Ammon's horn (tissue), 1 donor: ENCODE data around the gene DPEP3.
"Not testable (repeated sequence)": the region's sequence is repeated elsewhere in the genome, so short reads cannot be mapped to it uniquely, and the experiment has no call there.

ENCODE experiments used
- DNase-seq: peaks from one replicate; pipeline ENCODE4 v3.0.0-alpha.2; 2016; ENCODE audit warnings: low spot score

Gene DPEP3, protein sequence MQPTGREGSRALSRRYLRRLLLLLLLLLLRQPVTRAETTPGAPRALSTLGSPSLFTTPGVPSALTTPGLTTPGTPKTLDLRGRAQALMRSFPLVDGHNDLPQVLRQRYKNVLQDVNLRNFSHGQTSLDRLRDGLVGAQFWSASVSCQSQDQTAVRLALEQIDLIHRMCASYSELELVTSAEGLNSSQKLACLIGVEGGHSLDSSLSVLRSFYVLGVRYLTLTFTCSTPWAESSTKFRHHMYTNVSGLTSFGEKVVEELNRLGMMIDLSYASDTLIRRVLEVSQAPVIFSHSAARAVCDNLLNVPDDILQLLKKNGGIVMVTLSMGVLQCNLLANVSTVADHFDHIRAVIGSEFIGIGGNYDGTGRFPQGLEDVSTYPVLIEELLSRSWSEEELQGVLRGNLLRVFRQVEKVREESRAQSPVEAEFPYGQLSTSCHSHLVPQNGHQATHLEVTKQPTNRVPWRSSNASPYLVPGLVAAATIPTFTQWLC

DNA sequence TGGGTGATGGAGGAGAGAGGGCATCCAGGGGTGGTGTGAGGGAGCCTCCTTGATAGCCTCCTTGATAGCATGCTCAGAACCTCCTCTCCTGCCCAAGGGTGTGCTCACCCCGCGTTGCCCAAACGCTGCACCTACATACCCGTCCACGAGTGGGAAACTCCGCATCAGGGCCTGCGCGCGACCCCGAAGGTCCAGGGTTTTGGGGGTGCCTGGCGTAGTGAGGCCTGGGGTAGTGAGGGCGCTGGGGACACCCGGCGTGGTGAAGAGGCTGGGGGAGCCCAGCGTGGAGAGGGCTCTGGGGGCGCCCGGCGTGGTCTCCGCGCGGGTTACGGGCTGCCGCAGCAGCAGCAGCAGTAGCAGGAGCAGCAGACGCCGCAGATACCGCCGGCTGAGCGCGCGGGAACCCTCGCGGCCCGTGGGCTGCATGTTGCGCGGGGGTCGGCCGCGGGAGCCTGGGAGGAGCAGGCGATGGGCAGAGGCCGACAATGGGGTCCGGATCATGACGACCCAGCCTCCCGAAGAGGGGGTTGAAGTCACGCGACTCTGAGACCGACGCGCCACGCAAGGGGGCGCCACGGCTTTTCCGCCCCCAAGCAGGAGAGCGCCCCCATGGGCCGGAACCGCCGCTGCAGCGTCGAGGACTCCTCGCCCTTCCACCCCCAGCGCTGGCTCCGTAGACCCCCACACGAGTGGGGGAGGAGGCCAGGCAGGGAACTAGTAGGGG lies at the start of gene DPEP3:
Gene DPEP3, minus strand, starts transcription at position 545 of the 724 bp plus-strand sequence. Its CDS starts 119 bp downstream, at position 426.
- no peak for DNase-seq

- no peak for DNase-seq
Measured at GRCh38 chr16:68028996-68029395, 48.7 kb upstream of the DPEP3 start.

DNA sequence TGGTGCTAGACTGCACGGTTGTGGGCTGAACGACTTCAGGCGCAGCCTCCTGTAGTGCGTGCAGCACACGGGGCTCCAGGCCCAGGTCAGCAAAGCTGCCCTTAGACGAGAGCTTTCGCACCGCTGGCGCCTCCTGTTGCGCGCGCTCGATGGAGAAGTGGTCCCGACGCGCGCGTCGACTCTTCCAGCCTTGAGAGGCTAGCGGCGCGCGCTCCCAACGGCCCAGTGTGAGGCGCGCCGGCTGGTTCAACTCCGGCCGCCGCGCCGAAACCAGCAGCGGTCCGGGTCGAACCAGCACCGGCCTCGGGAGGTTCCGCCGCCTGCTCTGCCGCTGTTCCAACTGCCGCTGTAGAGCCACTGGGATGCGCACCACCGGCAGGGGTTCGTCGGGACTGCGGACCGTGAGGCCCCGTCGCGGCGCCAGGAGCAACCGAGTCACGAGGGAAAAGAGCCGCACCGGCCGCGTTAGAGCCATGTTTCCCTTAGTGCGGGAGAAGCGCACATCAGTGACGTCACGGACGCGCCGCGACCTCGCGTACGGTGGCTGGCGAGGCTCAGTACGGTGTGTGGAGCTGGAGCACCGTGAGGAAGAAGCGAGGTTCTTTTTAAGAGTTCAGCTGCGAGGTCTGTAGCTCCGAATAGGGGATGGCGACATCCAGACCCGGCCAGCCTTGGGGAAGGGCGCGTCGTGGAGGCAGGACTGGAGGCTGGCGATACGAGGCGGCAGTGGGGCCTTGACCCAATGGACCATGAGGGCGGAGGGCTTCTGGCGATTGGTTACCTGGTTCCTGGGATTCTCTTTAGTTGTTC lies 42.6 kb upstream of the DPEP3 start, which contains the start of the genes DDX28 and DUS2:
Gene DDX28, minus strand, starts transcription at position 505 of the 810 bp plus-strand sequence. Its CDS starts 30 bp downstream, at position 475.
Gene DUS2, plus strand, starts transcription at position 557 of the 810 bp plus-strand sequence. CDS start 14,740 bp downstream, outside the sequence.
- DNase-seq, result peak; percentile 96

GRCh38 chr16:68022278-68022727 lies 42.0 kb upstream of the DPEP3 start:
- DNase-seq, result no peak

DNA sequence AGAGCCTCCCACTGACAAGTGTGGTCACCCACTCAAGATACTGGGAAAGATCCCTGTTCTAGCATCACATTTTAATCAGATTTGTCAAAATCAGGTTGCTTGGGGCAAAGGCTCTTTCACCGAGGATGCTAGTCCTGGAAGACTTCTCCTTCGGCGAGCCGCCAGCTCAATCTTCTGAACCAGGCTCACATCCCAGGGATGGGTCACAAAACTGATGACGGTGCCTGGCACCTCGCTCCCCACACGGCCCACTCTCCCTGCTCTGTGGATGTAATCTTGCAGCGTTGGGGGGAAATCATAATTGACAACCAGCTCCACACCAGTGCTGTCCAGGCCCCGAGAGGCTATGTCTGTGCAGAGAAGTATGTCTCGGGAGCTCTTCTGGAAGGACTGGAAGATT lies 41.2 kb upstream of the DPEP3 start:
- DNase-seq, result no peak

GRCh38 chr16:68019167-68019680 lies 38.9 kb upstream of the DPEP3 start:
- no peak for DNase-seq

GRCh38 chr16:68015681-68016080 lies 35.4 kb upstream of the DPEP3 start, which contains the start of gene DPEP2NB:
Gene DPEP2NB (minus strand): TSS chr16:68015911. CDS start chr16:68015770, 141 bp downstream.
- no peak for DNase-seq

DNA sequence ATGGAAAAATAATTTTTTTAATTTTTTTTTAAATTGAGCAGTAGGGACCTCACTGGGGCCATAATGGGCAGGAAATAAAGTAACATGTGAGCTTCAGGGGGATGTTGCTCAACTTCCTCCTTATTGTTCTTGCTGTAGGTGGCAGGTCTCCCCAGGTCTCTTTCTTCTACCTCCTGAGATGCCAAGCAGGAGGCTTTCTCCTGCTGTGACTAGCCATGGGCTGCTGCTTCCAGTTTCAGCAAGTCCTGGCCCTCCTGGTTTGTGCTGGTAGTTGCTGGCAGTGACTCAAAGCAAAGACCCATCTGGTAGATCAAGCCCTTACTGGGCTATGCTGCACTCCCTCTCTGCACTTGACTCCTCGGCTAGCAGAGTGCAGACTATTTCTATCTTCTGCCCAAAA lies 33.1 kb upstream of the DPEP3 start:
- no peak for DNase-seq

GRCh38 chr16:68009872-68010271 lies 29.6 kb upstream of the DPEP3 start:
- not testable (repeated sequence) for DNase-seq

- DNase-seq, result no peak
Measured at GRCh38 chr16:68009157-68009735, 28.9 kb upstream of the DPEP3 start.

DNA sequence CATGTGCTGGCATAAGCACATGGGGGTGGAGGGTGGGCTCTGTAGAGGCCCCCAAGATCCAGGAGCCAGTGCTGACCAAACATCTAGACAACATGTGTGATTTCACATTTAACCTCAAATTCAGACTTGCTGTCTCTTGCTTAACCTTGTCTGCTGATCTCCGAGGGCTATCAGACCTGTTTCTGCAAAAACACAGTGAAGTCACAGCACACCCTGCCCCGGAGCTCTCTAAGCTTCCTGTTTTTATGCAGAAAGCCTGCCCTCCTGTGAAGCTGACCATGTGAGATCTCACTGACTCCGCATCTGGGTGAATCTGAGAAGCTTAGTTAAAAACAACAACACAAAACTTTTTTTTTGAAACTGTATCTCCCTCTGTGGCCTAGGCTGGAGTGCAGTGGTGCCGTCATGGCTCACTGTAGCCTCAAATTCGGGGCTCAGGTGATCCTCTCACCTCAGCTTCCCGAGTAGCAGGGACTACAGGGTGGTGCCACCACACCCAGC lies 25.5 kb upstream of the DPEP3 start:
- DNase-seq, result peak; percentile 48

- DNase-seq, result no peak
Measured at GRCh38 chr16:68005211-68005610, 24.9 kb upstream of the DPEP3 start.

DNA sequence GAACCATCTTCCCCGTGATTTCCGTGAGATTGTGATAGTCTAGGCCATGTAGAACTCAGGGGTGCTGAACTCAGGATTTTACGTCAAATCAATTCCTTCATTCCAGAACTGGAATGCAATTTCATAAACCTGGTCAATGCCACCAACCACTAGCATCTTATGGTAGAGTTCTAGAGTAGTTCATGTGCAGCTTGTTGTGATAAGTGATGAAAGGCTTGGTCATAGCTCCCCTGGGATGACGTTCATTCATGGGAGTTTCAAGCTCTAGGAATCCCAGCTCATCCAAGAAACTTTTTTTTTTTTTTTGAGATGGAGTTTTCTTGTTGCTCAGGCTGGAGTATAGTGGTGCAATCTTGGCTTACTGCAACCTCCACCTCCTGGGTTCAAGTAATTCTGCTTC lies 22.7 kb upstream of the DPEP3 start:
- DNase-seq, result no peak

DNA sequence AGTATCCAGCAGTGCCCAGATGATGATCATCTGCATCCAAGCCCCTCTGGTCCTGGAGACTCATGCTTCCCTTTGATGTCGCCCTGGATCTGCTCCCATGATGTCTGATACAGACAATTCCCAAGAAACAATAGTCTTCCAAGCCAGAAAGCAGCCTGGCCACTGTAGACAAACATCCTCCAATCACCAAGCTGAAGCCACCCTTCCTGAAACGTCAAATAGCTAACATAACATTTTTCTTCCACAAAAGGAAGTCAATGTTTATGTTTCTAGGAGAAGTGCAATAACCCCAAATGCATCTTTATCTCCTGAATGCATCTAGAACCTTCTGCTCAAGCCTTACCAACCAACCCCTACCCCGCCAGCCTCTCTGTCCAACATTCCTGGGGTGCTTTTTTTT lies 20.2 kb upstream of the DPEP3 start:
- DNase-seq, result no peak

GRCh38 chr16:67999985-68000384 lies 19.7 kb upstream of the DPEP3 start:
- no peak for DNase-seq

- DNase-seq, result peak; percentile 69
Measured at GRCh38 chr16:67998779-67999688, 18.7 kb upstream of the DPEP3 start, which contains the start of gene DPEP2. Gene DPEP2 (minus strand): TSS chr16:67999484. CDS start chr16:67993212, 6,272 bp downstream.

GRCh38 chr16:67998231-67998778 lies 18.0 kb upstream of the DPEP3 start:
- not testable (repeated sequence) for DNase-seq

DNA sequence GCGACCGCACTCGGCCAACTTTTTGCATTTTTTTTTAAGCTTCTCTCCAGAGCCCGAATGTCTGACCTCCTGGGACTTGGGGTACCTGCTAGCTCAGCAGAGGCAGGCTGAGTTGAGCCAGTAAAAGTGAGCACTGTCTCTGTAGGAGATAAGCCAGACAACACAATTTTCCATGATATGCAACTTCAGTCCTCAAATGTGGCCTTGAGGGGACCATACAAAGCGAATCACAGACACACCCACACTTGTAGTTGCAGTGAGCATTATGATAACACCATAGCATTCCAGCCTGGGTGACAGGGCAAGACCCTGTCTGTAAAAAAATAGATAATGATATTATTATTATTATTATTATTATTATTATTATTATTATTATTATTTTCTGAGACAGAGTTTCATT lies 16.4 kb upstream of the DPEP3 start:
- no peak for DNase-seq

GRCh38 chr16:67995423-67995822 lies 15.1 kb upstream of the DPEP3 start:
- no peak for DNase-seq
